K562 (cell line): ENCODE data around the gene TMEM234. TPM values are rescaled to one million over a fixed set of nuclear protein-coding genes. Genes with fewer than 3 reads are reported as not detected.

Experiments
- ATAC-seq: fragments of 200-7000 bp; cut with Tn5 transposase; 3 replicates; pipeline ENCODE4 v1.9.1; 2020; ENCODE audit warnings: moderate library complexity
- BruUV-seq: library from RNA; stranded (reverse); fragments of 400-500 nt; replicated peaks from 2 replicates; lab custom pipeline; 2021; lab: Mats Ljungman, UMichigan
- CTCF ChIA-PET: fragments of 300-600 bp; formaldehyde crosslinking; extraction: SDS; loops from one replicate; lab custom pipeline; 2021; ENCODE audit warnings: low intra/inter-chr PET ratio; lab: Yijun Ruan, JAX
- POLR2A ChIA-PET: fragments of 300-600, 350-650 bp; sonication (Branson Sonifier 250); formaldehyde crosslinking; extraction: SDS; loops from one replicate; lab custom pipeline; 2021; ENCODE audit warnings: antibody characterized with exemption, inconsistent platforms; lab: Yijun Ruan, JAX
- DNase-seq, 4 experiments: peaks; one replicate each; pipeline versions ENCODE4 v3.0.0 to v3.0.0-alpha.2; 2011 to 2018; ENCODE audit warnings: low spot score in 3 of 4, mixed read lengths in 3 of 4; ENCODE audit errors: extremely low read depth in 1 of 4
- FAIRE-seq: peaks from 2 replicates; lab custom pipeline; 2011; peaks lifted over from hg19 to GRCh38; lab: Jason Lieb, UNC
- H2AFZ ChIP-seq: 2 replicates; pipeline ENCODE4 v1.6.0; 2011; ENCODE audit warnings: low read depth, low read length, control low read depth, inconsistent platforms
- H3K27ac ChIP-seq: fragments of 200-600 bp; 3 replicates; pipeline ENCODE4 v1.8.0; 2011; ENCODE audit warnings: low read depth, mild to moderate bottlenecking, control low read depth, inconsistent platforms, low read length, moderate library complexity, mixed read lengths; ENCODE audit errors: extremely low read depth
- H3K27me3 ChIP-seq, 2 experiments: fragments of 300-600 bp in 1 of 2; 2 replicates in 1 of 2; 3 replicates in 1 of 2; pipeline versions ENCODE4 v1.6.0 to v1.8.0; 2011; ENCODE audit warnings: inconsistent platforms in 2 of 2, low read length in 2 of 2, mild to moderate bottlenecking in 1 of 2, mixed read lengths in 1 of 2, moderate library complexity in 1 of 2; ENCODE audit not compliant: control insufficient read depth in 2 of 2, insufficient read depth in 2 of 2
- H3K36me3 ChIP-seq: fragments of 300-600 bp; 3 replicates; pipeline ENCODE4 v1.8.0; 2011; ENCODE audit warnings: mild to moderate bottlenecking, low read length, inconsistent platforms; ENCODE audit not compliant: control insufficient read depth, insufficient read depth
- H3K4me1 ChIP-seq, 2 experiments: fragments of 200-600 bp in 1 of 2; replicated peaks in 1 of 2; 2 replicates in 1 of 2; 3 replicates in 1 of 2; pipeline versions ENCODE4 v1.5.1 to v1.8.0; 2011; ENCODE audit warnings: inconsistent platforms in 2 of 2, low read length in 2 of 2, mild to moderate bottlenecking in 1 of 2, mixed read lengths in 1 of 2, moderate library complexity in 1 of 2; ENCODE audit not compliant: control insufficient read depth in 2 of 2, insufficient read depth in 2 of 2
- H3K4me2 ChIP-seq: 2 replicates; pipeline ENCODE4 v1.6.1; 2011; ENCODE audit warnings: low read length, control low read depth, inconsistent platforms, mixed read lengths; ENCODE audit not compliant: insufficient read depth
- H3K4me3 ChIP-seq: fragments of 200-600 bp; sonication (generic), shearing (Covaris generic); 2 replicates; pipeline ENCODE4 v1.5.1; 2016; ENCODE audit warnings: control low read depth, inconsistent platforms
- H3K79me2 ChIP-seq: fragments of 200-600 bp; 3 replicates; pipeline ENCODE4 v1.8.0; 2011; ENCODE audit warnings: low read length, inconsistent platforms; ENCODE audit not compliant: control insufficient read depth, insufficient read depth
- H3K9ac ChIP-seq, 2 experiments: 2 replicates each; pipeline versions ENCODE4 v1.6.0 to v1.6.1; 2011; ENCODE audit warnings: low read depth in 2 of 2, low read length in 2 of 2, control low read depth in 1 of 2, inconsistent platforms in 1 of 2, mild to moderate bottlenecking in 1 of 2, mixed read lengths in 1 of 2; ENCODE audit not compliant: insufficient read depth in 1 of 2
- H3K9me1 ChIP-seq: one replicate; pipeline ENCODE4 v1.6.0; 2011; ENCODE audit warnings: inconsistent platforms, mild to moderate bottlenecking, low read length, moderate library complexity; ENCODE audit not compliant: control insufficient read depth, insufficient read depth
- H3K9me3 ChIP-seq: replicated peaks from 2 replicates; pipeline ENCODE4 v1.5.1; 2011; ENCODE audit warnings: low read depth, low read length, inconsistent platforms; ENCODE audit not compliant: control insufficient read depth, insufficient read depth
- H4K20me1 ChIP-seq: replicated peaks from 2 replicates; pipeline ENCODE4 v1.6.1; 2011; ENCODE audit warnings: low read length, inconsistent platforms, mixed read lengths; ENCODE audit not compliant: control insufficient read depth, insufficient read depth
- CBFA2T3 ChIP-seq: fragments of 450-650 bp; IDR thresholded peaks from 2 replicates; pipeline ENCODE4 v1.6.1; 2017
- CBFB ChIP-seq: sonication (generic); formaldehyde crosslinking; IDR thresholded peaks from 2 replicates; pipeline ENCODE4 v1.4.0; 2020; ENCODE audit warnings: mild to moderate bottlenecking, missing genetic modification reagents
- MTA1 ChIP-seq: fragments of 450-650 bp; IDR thresholded peaks from 2 replicates; pipeline ENCODE4 v1.6.1; 2017; ENCODE audit warnings: borderline replicate concordance
- PTBP1 ChIP-seq: fragments of 200-400 bp; formaldehyde crosslinking; IDR thresholded peaks from 2 replicates; pipeline ENCODE4 v1.6.1; 2017; ENCODE audit warnings: low read depth, low read length
- ZNF830 ChIP-seq: fragments of 250-450 bp; sonication (Bioruptor Pico); IDR thresholded peaks from 2 replicates; pipeline ENCODE4 v1.5.0; 2021; ENCODE audit warnings: mild to moderate bottlenecking
- ZZZ3 ChIP-seq: fragments of 450-650 bp; IDR thresholded peaks from 2 replicates; pipeline ENCODE4 v1.6.1; 2016; ENCODE audit warnings: antibody characterized with exemption, mild to moderate bottlenecking, moderate library complexity
- whole genome bisulfite sequencing: fragments of 100-300 bp; shearing (Covaris generic); methylation state at CpG from one replicate; pipeline ENCODE4 v1.1.6; 2016; ENCODE audit warnings: low coverage, mixed read lengths; ENCODE audit not compliant: insufficient coverage; ENCODE audit errors: missing lambda C conversion rate; 5-methylcytosine and 5-hydroxymethylcytosine counted together
- in situ Hi-C: fragments of 300-500 bp; cut with MboI; formaldehyde crosslinking; loops from 4 replicates; pipeline ENCODE4 v1.15.0; 2018; ENCODE audit warnings: inconsistent platforms, mixed read lengths
- intact Hi-C: fragments of 100-400 bp; cut with micrococcal nuclease; formaldehyde crosslinking; loops from 2 replicates; pipeline ENCODE4 v1.14.2; 2022
- polyA plus RNA-seq, 8 experiments: library from polyadenylated mRNA; depleted of rRNA in 4 of 8; stranded (reverse) in 5 of 8; unstranded in 3 of 8; fragments of >200 nt; fragmentation: Nextera tagmentation in 2 of 8; fragmentation: Illumina TruSeq in 1 of 8; extraction: Ambion mirVana in 2 of 8; extraction: Trizol in 1 of 8; gene quantifications; 2 replicates each; pipeline versions ENCODE4 v1.2.1 to v1.2.3, GENCODE V29; 2011 to 2014; ENCODE audit warnings: inconsistent platforms in 1 of 8, missing spikeins in 1 of 8
- total RNA-seq, 7 experiments: library from RNA; depleted of rRNA in 6 of 7; stranded (reverse); fragments of >200 nt in 6 of 7; fragmentation: Illumina TruSeq in 2 of 7; extraction: Trizol in 2 of 7; gene quantifications; 2 replicates each; pipeline versions ENCODE4 v1.2.1 to v1.2.3, GENCODE V29; 2011 to 2021; ENCODE audit warnings: low replicate concordance in 1 of 7
- TF ChIP-seq, protein P1 (sequence below): conservative IDR thresholded peaks from 2 replicates; pipeline ENCODE4 v1.6.1; 2011; ENCODE audit warnings: low read depth, mild to moderate bottlenecking, low read length; ENCODE audit not compliant: control insufficient read depth

The TMEM234 gene
- total and polyA plus RNA-seq, 9 of the 15 experiments (the other 6 are each of a cell fraction or from before 2014, with no cell fraction given), result 5.0 to 12.9 (median 7.6) TPM

GRCh38 chr1:32247452-32247851, 25.3 kb upstream of the TMEM234 start:
- TF ChIP-seq MTA1, result no peak
- TF ChIP-seq ZZZ3, result no peak
- 0 out of 2 replicates have a peak, but pooled peaks have one; percentile 24 for TF ChIP-seq CBFB
- peak; percentile 34; the same call in 1 of the 2 replicates for TF ChIP-seq CBFA2T3
- TF ChIP-seq, protein P1, sequence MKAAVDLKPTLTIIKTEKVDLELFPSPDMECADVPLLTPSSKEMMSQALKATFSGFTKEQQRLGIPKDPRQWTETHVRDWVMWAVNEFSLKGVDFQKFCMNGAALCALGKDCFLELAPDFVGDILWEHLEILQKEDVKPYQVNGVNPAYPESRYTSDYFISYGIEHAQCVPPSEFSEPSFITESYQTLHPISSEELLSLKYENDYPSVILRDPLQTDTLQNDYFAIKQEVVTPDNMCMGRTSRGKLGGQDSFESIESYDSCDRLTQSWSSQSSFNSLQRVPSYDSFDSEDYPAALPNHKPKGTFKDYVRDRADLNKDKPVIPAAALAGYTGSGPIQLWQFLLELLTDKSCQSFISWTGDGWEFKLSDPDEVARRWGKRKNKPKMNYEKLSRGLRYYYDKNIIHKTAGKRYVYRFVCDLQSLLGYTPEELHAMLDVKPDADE, result no peak
- 0 out of 2 replicates have a peak, but pooled peaks have one; percentile 38 for TF ChIP-seq ZNF830 (CRISPR knock-in tag)
- TF ChIP-seq PTBP1, result 0 out of 2 replicates have a peak, but pooled peaks have one; percentile 26
- ChIA-PET CTCF (interaction anchor here (1.4 kb wide), 1 partner anchor 31 kb away, joined by 8 read pairs; no protein-coding TSS in a partner anchor), POLR2A (interaction anchor here (0.8 to 1.9 kb wide), 10 partner anchors 8 to 90 kb away, joined by 3 to 9 read pairs (median 4); partner anchors contain the start of gene IQCC)
- WGBS, result 66% methylated on average over 12 of the region's 12 CpGs
- H3K4me3 ChIP-seq, result no peak overlapping the region
- 0 out of 3 replicates have a peak, but pooled peaks have one; percentile 2 for ATAC-seq
- no peaks in the 10 kb centered on the region for H3K27me3 ChIP-seq
- H3K9me1 ChIP-seq, result no peaks in the 10 kb centered on the region
- H4K20me1 ChIP-seq, result no peaks in the 10 kb centered on the region
- BruUV-seq, result no TSS peak
- in situ Hi-C loops (no loop called here), intact Hi-C loops (loop anchor here (5.0 kb wide), 1 partner anchor 40 kb away; the partner anchor contains the start of genes DCDC2B and IQCC)
- H3K9ac ChIP-seq, result peak overlapping the region in 1 of 2 experiments; percentile 49; a peak in 2 of 4 replicates
- H3K4me2 ChIP-seq, result no peak overlapping the region
- no peaks in the 10 kb centered on the region for H3K36me3 ChIP-seq
- no peak for DNase-seq
- H3K9me3 ChIP-seq, result no peaks in the 10 kb centered on the region
- H2AFZ ChIP-seq, result peak overlapping the region; percentile 99
- no peaks in the 10 kb centered on the region for H3K79me2 ChIP-seq
- no peak for FAIRE-seq
- H3K4me1 ChIP-seq, result peaks cover 29 to 33% of the 10 kb centered on the region in 2 experiments; a peak in 4 of 5 replicates
- no peak overlapping the region for H3K27ac ChIP-seq
